Liver (tissue), 9 donors: ENCODE measurements around the gene ATF7. TPM values are rescaled to one million over a fixed set of nuclear protein-coding genes. Genes with fewer than 3 reads are reported as not detected.
A peak's percentile ranks its signal among the peaks of the same experiment; 100 is the strongest.

ENCODE experiments used
- DNase-seq: peaks from one replicate; pipeline ENCODE4 v3.0.0-alpha.2; 2017; ENCODE audit warnings: low spot score
- H3K27ac ChIP-seq, 2 donors: one replicate each; pipeline ENCODE4 v1.7.0; 2013; ENCODE audit warnings: inconsistent platforms in 2 of 2, low read length in 2 of 2, control low read depth in 1 of 2, low read depth in 1 of 2, mild to moderate bottlenecking in 1 of 2
- H3K27me3 ChIP-seq, 4 donors: one replicate each; pipeline versions ENCODE4 v1.6.1 to v1.7.0; 2013; ENCODE audit warnings: low read length in 3 of 4, inconsistent platforms in 1 of 4, mild to moderate bottlenecking in 1 of 4, moderate library complexity in 1 of 4; ENCODE audit not compliant: control insufficient read depth in 4 of 4, insufficient read depth in 4 of 4
- H3K36me3 ChIP-seq, 4 donors: one replicate each; pipeline versions ENCODE4 v1.6.1 to v1.7.0; 2013; ENCODE audit warnings: low read length in 3 of 4, mild to moderate bottlenecking in 3 of 4, low read depth in 1 of 4, moderate library complexity in 1 of 4; ENCODE audit not compliant: control insufficient read depth in 4 of 4, insufficient read depth in 3 of 4
- H3K4me1 ChIP-seq, 4 donors: one replicate each; pipeline versions ENCODE4 v1.6.1 to v1.7.0; 2013; ENCODE audit warnings: low read length in 3 of 4, mild to moderate bottlenecking in 3 of 4, moderate library complexity in 1 of 4; ENCODE audit not compliant: control insufficient read depth in 4 of 4, insufficient read depth in 4 of 4
- H3K4me3 ChIP-seq, 3 donors: one replicate each; pipeline versions ENCODE4 v1.6.1 to v1.7.0; 2013; ENCODE audit warnings: low read length in 3 of 3, control low read depth in 1 of 3, low read depth in 1 of 3, mild to moderate bottlenecking in 1 of 3
- H3K9ac ChIP-seq, 2 donors: one replicate each; pipeline ENCODE4 v1.7.0; 2013; ENCODE audit warnings: low read length in 2 of 2, mild to moderate bottlenecking in 2 of 2, moderate library complexity in 2 of 2, control low read depth in 1 of 2, low read depth in 1 of 2
- H3K9me3 ChIP-seq, 4 donors: one replicate each; pipeline versions ENCODE4 v1.6.1 to v1.7.0; 2013; ENCODE audit warnings: low read length in 3 of 4; ENCODE audit not compliant: control insufficient read depth in 4 of 4
- EGR1 ChIP-seq, 2 donors: IDR thresholded peaks; 2 replicates each; pipeline ENCODE4 v1.6.1; 2016 to 2018; ENCODE audit warnings: antibody characterized with exemption in 2 of 2, low read depth in 2 of 2
- FOXA1 ChIP-seq: IDR thresholded peaks from 2 replicates; pipeline ENCODE4 v1.6.1; 2016; ENCODE audit warnings: antibody characterized with exemption
- FOXA2 ChIP-seq: IDR thresholded peaks from 2 replicates; pipeline ENCODE4 v1.6.1; 2016; ENCODE audit warnings: antibody characterized with exemption
- GABPA ChIP-seq, 2 donors: IDR thresholded peaks in 1 of 2; conservative IDR thresholded peaks in 1 of 2; 2 replicates each; pipeline ENCODE4 v1.6.1; 2016; ENCODE audit warnings: antibody characterized with exemption in 2 of 2, mild to moderate bottlenecking in 1 of 2, moderate library complexity in 1 of 2
- HNF4G ChIP-seq: IDR thresholded peaks from 2 replicates; pipeline ENCODE4 v1.6.1; 2016; ENCODE audit warnings: antibody characterized with exemption
- NR2F2 ChIP-seq: IDR thresholded peaks from 2 replicates; pipeline ENCODE4 v1.6.1; 2016; ENCODE audit warnings: antibody characterized with exemption
- RAD21 ChIP-seq, 2 donors: IDR thresholded peaks; 2 replicates each; pipeline ENCODE4 v1.6.1; 2016; ENCODE audit warnings: antibody characterized with exemption in 2 of 2, mild to moderate bottlenecking in 2 of 2
- RXRA ChIP-seq, 2 donors: IDR thresholded peaks; 2 replicates each; pipeline ENCODE4 v1.6.1; 2017 to 2018; ENCODE audit warnings: antibody characterized with exemption in 2 of 2, mild to moderate bottlenecking in 1 of 2
- SP1 ChIP-seq: IDR thresholded peaks from 2 replicates; pipeline ENCODE4 v1.6.1; 2018; ENCODE audit warnings: antibody characterized with exemption, mild to moderate bottlenecking
- TAF1 ChIP-seq: conservative IDR thresholded peaks from 2 replicates; pipeline ENCODE4 v1.6.1; 2016; ENCODE audit warnings: antibody characterized with exemption, mild to moderate bottlenecking
- YY1 ChIP-seq: IDR thresholded peaks from 2 replicates; pipeline ENCODE4 v1.6.1; 2016; ENCODE audit warnings: antibody characterized with exemption, mild to moderate bottlenecking
- WGBS: extraction: QIAGEN DNeasy Blood & Tissue Kit; methylation state at CpG from one replicate; pipeline ENCODE4 v1.1.7; 2013; 5-methylcytosine and 5-hydroxymethylcytosine counted together
- polyA plus RNA-seq, 2 donors: library from polyadenylated mRNA; stranded (reverse) in 1 of 2; unstranded in 1 of 2; fragments of 200-250 nt in 1 of 2; fragments of >200 nt in 1 of 2; fragmentation: Nextera tagmentation in 1 of 2; extraction: Ambion mirVana in 1 of 2; gene quantifications; one replicate each; pipeline versions ENCODE4 v1.2.1 to v1.2.3, GENCODE V29; 2013 to 2015
- total RNA-seq, 2 donors: library from RNA; depleted of rRNA; stranded (reverse); fragments of >200 nt; gene quantifications; one replicate each; pipeline ENCODE4 v1.2.3, GENCODE V29; 2014
- TF ChIP-seq, protein P1 (sequence below): IDR thresholded peaks from 2 replicates; pipeline ENCODE4 v1.6.1; 2016; ENCODE audit warnings: antibody characterized with exemption
- TF ChIP-seq, protein P2 (sequence below): IDR thresholded peaks from 2 replicates; pipeline ENCODE4 v1.6.1; 2016; ENCODE audit warnings: antibody characterized with exemption, mild to moderate bottlenecking
- TF ChIP-seq, protein P3 (sequence below): IDR thresholded peaks from 2 replicates; pipeline ENCODE4 v1.6.1; 2016; ENCODE audit warnings: antibody characterized with exemption
- TF ChIP-seq, protein P4 (sequence below): fragments of 150-350 bp; IDR thresholded peaks from 2 replicates; pipeline ENCODE4 v1.5.1; 2017; ENCODE audit warnings: improper control_type of control experiment, low read depth, low read length; ENCODE audit not compliant: missing input control
- donor health status: healthy.
- donor health status: healthy.
- donor health status: healthy.
- donor health status: healthy.
- donor health status: healthy.

Gene ATF7
- total and polyA plus RNA-seq, 4 donors = 5.3 to 14.5 (median 9.9) TPM

DNA sequence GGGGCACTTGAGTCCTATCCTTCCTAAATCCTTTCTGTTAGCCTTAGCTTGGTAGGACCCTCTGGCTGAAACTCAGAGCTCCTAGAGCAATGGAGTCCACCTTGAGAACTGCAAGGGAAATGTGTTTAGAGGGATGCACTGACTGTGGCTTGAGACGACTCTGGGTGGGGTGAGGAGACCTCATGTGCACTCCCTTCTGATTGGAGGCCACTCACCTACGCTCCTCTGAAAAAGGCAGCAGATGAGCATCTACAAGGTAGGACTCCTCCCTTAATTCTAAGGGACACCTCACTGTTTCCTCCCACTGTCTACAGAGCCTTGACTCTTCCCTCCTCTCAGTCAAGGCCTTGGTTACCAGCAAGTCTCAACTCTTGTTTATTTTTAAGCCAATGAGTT lies 127.9 kb downstream of the ATF7 start:
- H3K9ac ChIP-seq = no peak overlapping the region

DNA sequence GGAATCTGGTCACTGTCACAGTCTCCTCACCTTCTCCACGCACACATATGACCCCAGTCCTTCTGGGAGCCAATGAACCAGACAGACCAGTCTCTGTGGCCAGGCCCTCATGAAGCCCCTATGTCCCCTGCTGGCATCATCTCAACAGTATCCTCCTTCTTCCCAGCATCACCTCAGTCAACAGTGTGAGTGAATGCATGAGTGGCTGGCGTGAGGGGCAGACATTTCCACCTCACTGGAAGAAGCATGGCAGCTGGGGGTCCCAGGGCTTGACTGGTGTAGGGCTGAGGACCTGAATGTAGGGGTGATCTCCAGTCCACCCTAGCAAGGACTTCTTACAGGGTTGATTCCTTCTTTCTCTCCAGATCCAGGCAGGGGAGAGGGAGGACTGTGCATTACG lies 128.7 kb downstream of the ATF7 start:
- TF ChIP-seq FOXA1 = no peak
- Histone ChIP-seq H3K4me3 (no peak overlapping the region), H3K9ac (no peak overlapping the region), H3K4me1 (peaks cover 7 to 37% (median 22%) of the 10 kb centered on the region in 4 donors), H3K27me3 (no peaks in the 10 kb centered on the region), H3K9me3 (no peaks in the 10 kb centered on the region), H3K36me3 (no peaks in the 10 kb centered on the region), H3K27ac (no peak overlapping the region)
- no peak for DNase-seq
- WGBS = 92% methylated on average over 3 of the region's 3 CpGs

More for the DNA sequence above, 127.9 kb downstream of the ATF7 start:
- DNase-seq = no peak
- Histone ChIP-seq H3K27ac (no peak overlapping the region), H3K4me3 (no peak overlapping the region), H3K36me3 (no peaks in the 10 kb centered on the region), H3K9me3 (no peaks in the 10 kb centered on the region), H3K4me1 (peaks cover 7 to 39% (median 24%) of the 10 kb centered on the region in 4 donors), H3K27me3 (no peaks in the 10 kb centered on the region)
- TF ChIP-seq, protein P1, sequence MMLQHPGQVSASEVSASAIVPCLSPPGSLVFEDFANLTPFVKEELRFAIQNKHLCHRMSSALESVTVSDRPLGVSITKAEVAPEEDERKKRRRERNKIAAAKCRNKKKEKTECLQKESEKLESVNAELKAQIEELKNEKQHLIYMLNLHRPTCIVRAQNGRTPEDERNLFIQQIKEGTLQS = no peak
- no peak for TF ChIP-seq TAF1
- no peak for TF ChIP-seq EGR1 (IDR thresholded peaks at IDR 0.05; ENCODE audit: low read depth in 2 of 2)
- 90% methylated on average over 2 of the region's 2 CpGs for WGBS

DNA sequence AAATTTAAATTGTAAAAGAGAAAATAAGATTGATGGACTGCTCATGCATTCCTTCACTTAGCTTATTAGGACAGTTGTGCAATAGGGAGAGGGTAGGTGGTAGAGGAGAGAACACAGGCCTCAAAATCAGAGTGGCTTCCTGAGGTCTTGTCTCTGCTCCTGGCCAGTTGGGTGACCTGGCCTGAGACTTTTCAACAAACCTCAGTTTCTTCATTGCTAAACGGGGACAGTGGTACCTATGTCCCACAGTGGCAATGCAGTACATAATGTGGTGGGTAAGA lies 129.5 kb downstream of the ATF7 start:
- no peak overlapping the region for H3K9ac ChIP-seq
- 83% methylated on average over 1 of the region's 1 CpG for WGBS
- DNase-seq = no peak
- no peak overlapping the region for H3K27ac ChIP-seq
- H3K27me3 ChIP-seq = no peaks in the 10 kb centered on the region
- H3K36me3 ChIP-seq = no peaks in the 10 kb centered on the region
- TF ChIP-seq NR2F2 = no peak
- no peak for TF ChIP-seq FOXA1
- no peak overlapping the region for H3K4me3 ChIP-seq
- H3K4me1 ChIP-seq = peaks cover 6 to 31% (median 17%) of the 10 kb centered on the region in 4 donors
- H3K9me3 ChIP-seq = no peaks in the 10 kb centered on the region

DNA sequence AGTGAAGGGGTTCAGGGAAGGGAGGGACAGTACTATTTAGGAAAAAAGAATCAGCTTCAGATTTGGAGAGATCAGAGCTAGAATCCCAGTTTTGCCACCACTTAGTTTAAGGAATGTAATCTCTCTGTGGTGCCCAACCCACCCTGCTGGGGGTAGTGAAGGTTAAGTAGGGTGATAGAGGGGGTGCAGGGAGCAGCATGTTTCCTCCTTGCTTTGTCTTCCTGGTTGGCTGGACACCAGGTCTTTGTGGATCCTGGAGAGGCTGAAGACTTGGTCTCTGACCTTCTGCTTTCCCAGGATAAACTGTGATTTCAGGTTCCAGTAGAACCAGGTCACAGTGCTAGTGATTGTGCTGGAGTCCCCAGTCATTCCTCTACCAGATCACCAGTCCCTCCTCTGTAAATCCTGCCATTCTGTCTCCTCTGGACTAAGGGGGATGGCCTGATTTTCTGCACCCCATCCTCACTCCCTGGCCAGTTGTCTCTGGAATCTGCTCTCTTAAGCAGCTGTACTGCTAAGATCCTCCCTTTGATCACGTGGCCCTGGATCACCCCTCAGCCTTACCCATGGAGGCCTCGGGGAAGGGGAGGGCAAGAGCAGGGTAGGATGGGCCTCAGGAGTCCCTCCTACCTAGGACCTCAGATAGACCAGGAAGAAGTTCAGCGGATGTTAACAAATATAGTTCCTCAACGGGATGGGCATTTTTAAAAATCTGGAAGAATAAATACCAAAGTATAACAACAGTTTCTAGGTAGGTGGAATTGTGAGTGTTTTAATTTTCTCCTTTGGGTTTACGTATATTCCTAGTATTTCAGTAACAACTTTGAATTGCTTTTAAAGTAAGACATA lies 130.1 kb downstream of the ATF7 start:
- no peak overlapping the region for H3K4me3 ChIP-seq
- H3K9ac ChIP-seq = no peak overlapping the region
- no peaks in the 10 kb centered on the region for H3K36me3 ChIP-seq
- H3K9me3 ChIP-seq = no peaks in the 10 kb centered on the region
- no peaks in the 10 kb centered on the region for H3K27me3 ChIP-seq
- WGBS = 43% methylated on average over 5 of the region's 5 CpGs
- no peak for DNase-seq
- H3K4me1 ChIP-seq = peaks cover 5 to 28% (median 14%) of the 10 kb centered on the region in 4 donors
- H3K27ac ChIP-seq = peak overlapping the region in 1 of 2 donors; percentile 5
- TF ChIP-seq FOXA2 (no peak), RAD21 (IDR thresholded peaks at IDR 0.05) (no peak), GABPA (IDR thresholded peaks at IDR 0.05 in 1 of 2, conservative IDR thresholded peaks at IDR 0.05 in 1 of 2) (no peak), FOXA1 (no peak), EGR1 (IDR thresholded peaks at IDR 0.05; ENCODE audit: low read depth in 2 of 2) (no peak), SP1 (no peak), TAF1 (no peak), HNF4G (no peak), YY1 (no peak), RXRA (IDR thresholded peaks at IDR 0.05) (no peak)
- TF ChIP-seq, protein P2, sequence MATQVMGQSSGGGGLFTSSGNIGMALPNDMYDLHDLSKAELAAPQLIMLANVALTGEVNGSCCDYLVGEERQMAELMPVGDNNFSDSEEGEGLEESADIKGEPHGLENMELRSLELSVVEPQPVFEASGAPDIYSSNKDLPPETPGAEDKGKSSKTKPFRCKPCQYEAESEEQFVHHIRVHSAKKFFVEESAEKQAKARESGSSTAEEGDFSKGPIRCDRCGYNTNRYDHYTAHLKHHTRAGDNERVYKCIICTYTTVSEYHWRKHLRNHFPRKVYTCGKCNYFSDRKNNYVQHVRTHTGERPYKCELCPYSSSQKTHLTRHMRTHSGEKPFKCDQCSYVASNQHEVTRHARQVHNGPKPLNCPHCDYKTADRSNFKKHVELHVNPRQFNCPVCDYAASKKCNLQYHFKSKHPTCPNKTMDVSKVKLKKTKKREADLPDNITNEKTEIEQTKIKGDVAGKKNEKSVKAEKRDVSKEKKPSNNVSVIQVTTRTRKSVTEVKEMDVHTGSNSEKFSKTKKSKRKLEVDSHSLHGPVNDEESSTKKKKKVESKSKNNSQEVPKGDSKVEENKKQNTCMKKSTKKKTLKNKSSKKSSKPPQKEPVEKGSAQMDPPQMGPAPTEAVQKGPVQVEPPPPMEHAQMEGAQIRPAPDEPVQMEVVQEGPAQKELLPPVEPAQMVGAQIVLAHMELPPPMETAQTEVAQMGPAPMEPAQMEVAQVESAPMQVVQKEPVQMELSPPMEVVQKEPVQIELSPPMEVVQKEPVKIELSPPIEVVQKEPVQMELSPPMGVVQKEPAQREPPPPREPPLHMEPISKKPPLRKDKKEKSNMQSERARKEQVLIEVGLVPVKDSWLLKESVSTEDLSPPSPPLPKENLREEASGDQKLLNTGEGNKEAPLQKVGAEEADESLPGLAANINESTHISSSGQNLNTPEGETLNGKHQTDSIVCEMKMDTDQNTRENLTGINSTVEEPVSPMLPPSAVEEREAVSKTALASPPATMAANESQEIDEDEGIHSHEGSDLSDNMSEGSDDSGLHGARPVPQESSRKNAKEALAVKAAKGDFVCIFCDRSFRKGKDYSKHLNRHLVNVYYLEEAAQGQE = no peak
- TF ChIP-seq, protein P3, sequence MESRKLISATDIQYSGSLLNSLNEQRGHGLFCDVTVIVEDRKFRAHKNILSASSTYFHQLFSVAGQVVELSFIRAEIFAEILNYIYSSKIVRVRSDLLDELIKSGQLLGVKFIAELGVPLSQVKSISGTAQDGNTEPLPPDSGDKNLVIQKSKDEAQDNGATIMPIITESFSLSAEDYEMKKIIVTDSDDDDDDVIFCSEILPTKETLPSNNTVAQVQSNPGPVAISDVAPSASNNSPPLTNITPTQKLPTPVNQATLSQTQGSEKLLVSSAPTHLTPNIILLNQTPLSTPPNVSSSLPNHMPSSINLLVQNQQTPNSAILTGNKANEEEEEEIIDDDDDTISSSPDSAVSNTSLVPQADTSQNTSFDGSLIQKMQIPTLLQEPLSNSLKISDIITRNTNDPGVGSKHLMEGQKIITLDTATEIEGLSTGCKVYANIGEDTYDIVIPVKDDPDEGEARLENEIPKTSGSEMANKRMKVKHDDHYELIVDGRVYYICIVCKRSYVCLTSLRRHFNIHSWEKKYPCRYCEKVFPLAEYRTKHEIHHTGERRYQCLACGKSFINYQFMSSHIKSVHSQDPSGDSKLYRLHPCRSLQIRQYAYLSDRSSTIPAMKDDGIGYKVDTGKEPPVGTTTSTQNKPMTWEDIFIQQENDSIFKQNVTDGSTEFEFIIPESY = no peak
- TF ChIP-seq, protein P4, sequence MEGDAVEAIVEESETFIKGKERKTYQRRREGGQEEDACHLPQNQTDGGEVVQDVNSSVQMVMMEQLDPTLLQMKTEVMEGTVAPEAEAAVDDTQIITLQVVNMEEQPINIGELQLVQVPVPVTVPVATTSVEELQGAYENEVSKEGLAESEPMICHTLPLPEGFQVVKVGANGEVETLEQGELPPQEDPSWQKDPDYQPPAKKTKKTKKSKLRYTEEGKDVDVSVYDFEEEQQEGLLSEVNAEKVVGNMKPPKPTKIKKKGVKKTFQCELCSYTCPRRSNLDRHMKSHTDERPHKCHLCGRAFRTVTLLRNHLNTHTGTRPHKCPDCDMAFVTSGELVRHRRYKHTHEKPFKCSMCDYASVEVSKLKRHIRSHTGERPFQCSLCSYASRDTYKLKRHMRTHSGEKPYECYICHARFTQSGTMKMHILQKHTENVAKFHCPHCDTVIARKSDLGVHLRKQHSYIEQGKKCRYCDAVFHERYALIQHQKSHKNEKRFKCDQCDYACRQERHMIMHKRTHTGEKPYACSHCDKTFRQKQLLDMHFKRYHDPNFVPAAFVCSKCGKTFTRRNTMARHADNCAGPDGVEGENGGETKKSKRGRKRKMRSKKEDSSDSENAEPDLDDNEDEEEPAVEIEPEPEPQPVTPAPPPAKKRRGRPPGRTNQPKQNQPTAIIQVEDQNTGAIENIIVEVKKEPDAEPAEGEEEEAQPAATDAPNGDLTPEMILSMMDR = no peak
- TF ChIP-seq, protein P1 = no peak
